Gastrocnemius medialis (tissue), 4 donors: ENCODE measurements around the gene WNT3A. TPM values are rescaled to one million over a fixed set of nuclear protein-coding genes. Genes with fewer than 3 reads are reported as not detected.

Experiments used
- ATAC-seq, 2 donors: fragments of 150-250 bp; one replicate each; pipeline ENCODE4 v1.9.1; 2016
- DNase-seq, 2 donors: peaks; one replicate each; pipeline ENCODE4 v3.0.0-alpha.2; 2019
- H3K27ac ChIP-seq, 4 donors: fragments of 200-600 bp; sonication (generic); 1 replicate in 1 of 4; 2 replicates in 3 of 4; pipeline ENCODE4 v1.5.1; 2016 to 2018; ENCODE audit warnings: mild to moderate bottlenecking in 2 of 4, moderate library complexity in 1 of 4
- H3K27me3 ChIP-seq, 3 donors: fragments of 200-600 bp; sonication (generic) in 2 of 3; 1 replicate in 1 of 3; 2 replicates in 2 of 3; pipeline versions ENCODE4 v1.5.1 to v1.6.0; 2016 to 2019; ENCODE audit warnings: mild to moderate bottlenecking in 1 of 3, moderate library complexity in 1 of 3
- H3K36me3 ChIP-seq, 2 donors: fragments of 200-600 bp; sonication (generic) in 1 of 2; one replicate each; pipeline ENCODE4 v1.5.1; 2017 to 2018
- H3K4me1 ChIP-seq, 2 donors: fragments of 200-600 bp; sonication (generic) in 1 of 2; one replicate each; pipeline ENCODE4 v1.5.1; 2016 to 2017; ENCODE audit warnings: mild to moderate bottlenecking in 2 of 2
- H3K4me3 ChIP-seq, 4 donors: fragments of 200-600 bp; sonication (generic) in 3 of 4; 1 replicate in 1 of 4; 2 replicates in 3 of 4; pipeline ENCODE4 v1.5.1; 2016 to 2019; ENCODE audit warnings: mild to moderate bottlenecking in 2 of 4
- H3K9me3 ChIP-seq, 3 donors: fragments of 200-600 bp; sonication (generic) in 2 of 3; 1 replicate in 1 of 3; 2 replicates in 2 of 3; pipeline ENCODE4 v1.5.1; 2016 to 2019
- CTCF ChIP-seq, 5 experiments: fragments of 450-650 bp in 3 of 5; fragments of 200-600 bp in 2 of 5; sonication (generic) in 2 of 5; IDR thresholded peaks in 4 of 5; conservative IDR thresholded peaks in 1 of 5; 1 replicate in 4 of 5; 2 replicates in 1 of 5; pipeline ENCODE4 v1.5.1; 2016 to 2019; ENCODE audit warnings: antibody characterized with exemption in 5 of 5, mild to moderate bottlenecking in 3 of 5, moderate library complexity in 3 of 5
- POLR2A ChIP-seq, 2 donors: fragments of 450-650 bp; IDR thresholded peaks; one replicate each; pipeline ENCODE4 v1.6.1; 2017; ENCODE audit warnings: antibody characterized with exemption in 2 of 2, mild to moderate bottlenecking in 2 of 2, moderate library complexity in 2 of 2
- in situ Hi-C, 4 donors: fragments of 200-750 bp; cut with MboI; loops; one replicate each; pipeline versions ENCODE4 v1.15.0 to v1.8.0; 2017; ENCODE audit warnings: low sequenced_read_pairs in 4 of 4
- intact Hi-C: fragments of 100-400 bp; cut with DNase I; formaldehyde crosslinking; loops from one replicate; pipeline ENCODE4 v1.15.1; 2023; ENCODE audit warnings: low total_unique reads
- total RNA-seq, 4 donors: library from RNA; depleted of rRNA; stranded (reverse); fragments of >200 nt; gene quantifications; one replicate each; pipeline versions ENCODE4 v1.1.0 to v1.2.3, GENCODE V29; 2016

WNT3A gene
- total RNA-seq, 4 donors from 2014 or later, result not detected

GRCh38 chr1:228060458-228061190 lies 53.8 kb downstream of the WNT3A start:
- DNase-seq, result no peak
- Histone ChIP-seq H3K4me3 (peak overlapping the region in 3 of 4 donors; percentile 8 to 13 (median 13)), H3K4me1 (peaks cover 0 to 5% of the 10 kb centered on the region in 2 donors), H3K36me3 (no peaks in the 10 kb centered on the region), H3K27me3 (peaks cover 60 to 83% (median 74%) of the 10 kb centered on the region in 3 donors), H3K27ac (no peak overlapping the region), H3K9me3 (no peaks in the 10 kb centered on the region)
- in situ Hi-C loops, result no loop called here
- intact Hi-C loops, result no loop called here
- no peak for ATAC-seq
- TF ChIP-seq POLR2A (IDR thresholded peaks at IDR 0.05) (no peak), CTCF (IDR thresholded peaks at IDR 0.05 in 4 of 5, conservative IDR thresholded peaks at IDR 0.05 in 1 of 5) (no peak)

GRCh38 chr1:228061411-228062084 lies 54.8 kb downstream of the WNT3A start:
- Histone ChIP-seq H3K27ac (no peak overlapping the region), H3K4me1 (peaks cover 0 to 5% of the 10 kb centered on the region in 2 donors), H3K36me3 (no peaks in the 10 kb centered on the region), H3K4me3 (no peak overlapping the region), H3K27me3 (peaks cover 69 to 83% (median 78%) of the 10 kb centered on the region in 3 donors), H3K9me3 (no peaks in the 10 kb centered on the region)
- TF ChIP-seq CTCF (IDR thresholded peaks at IDR 0.05 in 4 of 5, conservative IDR thresholded peaks at IDR 0.05 in 1 of 5) (no peak), POLR2A (IDR thresholded peaks at IDR 0.05) (no peak)
- no peak for DNase-seq
- ATAC-seq, result no peak
- intact Hi-C loops (no loop called here), in situ Hi-C loops (no loop called here)

- Histone ChIP-seq H3K4me3 (no peak overlapping the region), H3K9me3 (no peaks in the 10 kb centered on the region), H3K36me3 (no peaks in the 10 kb centered on the region), H3K27ac (no peak overlapping the region), H3K4me1 (peaks cover 0 to 5% of the 10 kb centered on the region in 2 donors), H3K27me3 (peaks cover 76 to 90% (median 79%) of the 10 kb centered on the region in 3 donors)
- ATAC-seq, result no peak
- intact Hi-C loops (no loop called here), in situ Hi-C loops (no loop called here)
- no peak for DNase-seq
- TF ChIP-seq CTCF (IDR thresholded peaks at IDR 0.05 in 4 of 5, conservative IDR thresholded peaks at IDR 0.05 in 1 of 5) (no peak), POLR2A (IDR thresholded peaks at IDR 0.05) (no peak)
Measured at GRCh38 chr1:228062085-228062791, 55.4 kb downstream of the WNT3A start.

GRCh38 chr1:228062812-228063211 lies 56.0 kb downstream of the WNT3A start:
- Histone ChIP-seq H3K36me3 (no peaks in the 10 kb centered on the region), H3K27ac (no peak overlapping the region), H3K27me3 (peaks cover 76 to 94% (median 78%) of the 10 kb centered on the region in 3 donors), H3K9me3 (no peaks in the 10 kb centered on the region), H3K4me1 (peaks cover 0 to 5% of the 10 kb centered on the region in 2 donors), H3K4me3 (no peak overlapping the region)
- TF ChIP-seq POLR2A (IDR thresholded peaks at IDR 0.05) (no peak), CTCF (IDR thresholded peaks at IDR 0.05 in 4 of 5, conservative IDR thresholded peaks at IDR 0.05 in 1 of 5) (no peak)
- DNase-seq (no peak), ATAC-seq (no peak)
- in situ Hi-C loops, result no loop called here
- intact Hi-C loops, result no loop called here
